HEK293 (cell line): Measurements from ENCODE around the gene PROB1.

Source experiments
- CTCF ChIA-PET: fragments of 350-600 bp; formaldehyde crosslinking; extraction: SDS; loops from one replicate; lab custom pipeline; 2021; ENCODE audit warnings: antibody characterized with exemption; lab: Yijun Ruan, JAX
- POLR2A ChIA-PET: fragments of 300-600 bp; formaldehyde crosslinking; extraction: SDS; loops from one replicate; lab custom pipeline; 2020; ENCODE audit warnings: antibody characterized with exemption, inconsistent platforms; lab: Yijun Ruan, JAX
- H3K27ac ChIP-seq: fragments of 200-500 bp; sonication (Bioruptor generic); 2 replicates; pipeline ENCODE4 v1.5.1; 2014; ENCODE audit warnings: low read depth, low read length, control low read depth, inconsistent platforms; ENCODE audit errors: extremely low read depth
- H3K36me3 ChIP-seq, 2 experiments: fragments of 200-500 bp in 1 of 2; sonication (Bioruptor generic) in 1 of 2; 1 replicate in 1 of 2; 2 replicates in 1 of 2; pipeline ENCODE4 v1.5.1; 2014 to 2017; ENCODE audit warnings: inconsistent platforms in 2 of 2, low read length in 2 of 2; ENCODE audit not compliant: control insufficient read depth in 2 of 2, insufficient read depth in 1 of 2
- H3K4me1 ChIP-seq: fragments of 200-500 bp; sonication (Bioruptor generic); 2 replicates; pipeline ENCODE4 v1.5.1; 2014; ENCODE audit warnings: mild to moderate bottlenecking, low read length, inconsistent platforms; ENCODE audit not compliant: control insufficient read depth, insufficient read depth
- H3K4me3 ChIP-seq: 2 replicates; pipeline ENCODE4 v1.5.1; 2011; ENCODE audit warnings: low read depth, mild to moderate bottlenecking, control low read depth, low read length, moderate library complexity
- H3K9me3 ChIP-seq: fragments of 200-500 bp; sonication (Bioruptor generic); 2 replicates; pipeline ENCODE4 v1.5.1; 2014; ENCODE audit warnings: low read depth, low read length, inconsistent platforms; ENCODE audit not compliant: control insufficient read depth, insufficient read depth
- GFI1B ChIP-seq: fragments of 450-650 bp; formaldehyde crosslinking; IDR thresholded peaks from 2 replicates; pipeline ENCODE4 v1.5.1; 2016; ENCODE audit warnings: missing biosample characterization, missing genetic modification characterization
- HOXA7 ChIP-seq: sonication (generic); formaldehyde crosslinking; IDR thresholded peaks from 2 replicates; pipeline ENCODE4 v1.8.1; 2022; ENCODE audit warnings: missing genetic modification reagents, borderline replicate concordance
- MZF1 ChIP-seq: fragments of 450-650 bp; formaldehyde crosslinking; IDR thresholded peaks from 2 replicates; pipeline ENCODE4 v1.5.1; 2017; ENCODE audit warnings: missing biosample characterization, missing genetic modification characterization, borderline replicate concordance
- SETDB1 ChIP-seq: IDR thresholded peaks from one replicate; pipeline ENCODE4 v1.6.1; 2017; ENCODE audit warnings: mild to moderate bottlenecking, low read length, moderate library complexity, mixed read lengths; ENCODE audit not compliant: insufficient read length
- TRIM28 ChIP-seq: IDR thresholded peaks from 2 replicates; pipeline ENCODE4 v1.6.1; 2011; ENCODE audit warnings: low read length, control low read depth, borderline replicate concordance
- ZBTB7A ChIP-seq: fragments of 450-650 bp; formaldehyde crosslinking; IDR thresholded peaks from 2 replicates; pipeline ENCODE4 v1.5.1; 2016; ENCODE audit warnings: low read depth, missing biosample characterization, missing genetic modification characterization
- ZNF112 ChIP-seq: fragments of 450-650 bp; formaldehyde crosslinking; IDR thresholded peaks from 2 replicates; pipeline ENCODE4 v1.5.0; 2017; ENCODE audit warnings: missing biosample characterization, missing genetic modification characterization
- ZNF18 ChIP-seq: fragments of 450-650 bp; formaldehyde crosslinking; IDR thresholded peaks from 2 replicates; pipeline ENCODE4 v1.5.1; 2016; ENCODE audit warnings: missing biosample characterization, missing genetic modification characterization
- ZNF2 ChIP-seq: fragments of 450-650 bp; formaldehyde crosslinking; IDR thresholded peaks from 2 replicates; pipeline ENCODE4 v1.5.1; 2016; ENCODE audit warnings: missing biosample characterization, missing genetic modification characterization
- ZNF311 ChIP-seq: fragments of 450-650 bp; formaldehyde crosslinking; IDR thresholded peaks from 2 replicates; pipeline ENCODE4 v1.5.1; 2017; ENCODE audit warnings: missing biosample characterization, missing genetic modification characterization, borderline replicate concordance
- ZNF324 ChIP-seq: fragments of 450-650 bp; formaldehyde crosslinking; IDR thresholded peaks from 2 replicates; pipeline ENCODE4 v1.5.1; 2016; ENCODE audit warnings: missing biosample characterization, missing genetic modification characterization
- ZNF335 ChIP-seq: fragments of 450-650 bp; formaldehyde crosslinking; conservative IDR thresholded peaks from 2 replicates; pipeline ENCODE4 v1.5.1; 2016; ENCODE audit warnings: missing biosample characterization, missing genetic modification characterization
- ZNF350 ChIP-seq: fragments of 450-650 bp; formaldehyde crosslinking; IDR thresholded peaks from 2 replicates; pipeline ENCODE4 v1.5.0; 2017; ENCODE audit warnings: missing biosample characterization, mild to moderate bottlenecking, missing genetic modification characterization
- ZNF391 ChIP-seq: fragments of 450-650 bp; formaldehyde crosslinking; IDR thresholded peaks from 2 replicates; pipeline ENCODE4 v1.5.1; 2016; ENCODE audit warnings: low read depth, missing biosample characterization, missing genetic modification characterization, borderline replicate concordance
- ZNF549 ChIP-seq: fragments of 450-650 bp; IDR thresholded peaks from 2 replicates; pipeline ENCODE4 v1.5.1; 2018; ENCODE audit warnings: missing biosample characterization, missing genetic modification characterization, mild to moderate bottlenecking, inconsistent platforms, moderate library complexity
- ZNF629 ChIP-seq: fragments of 450-650 bp; formaldehyde crosslinking; IDR thresholded peaks from 2 replicates; pipeline ENCODE4 v1.5.1; 2017; ENCODE audit warnings: missing biosample characterization, missing genetic modification characterization
- ZNF658 ChIP-seq: fragments of 450-650 bp; formaldehyde crosslinking; IDR thresholded peaks from 2 replicates; pipeline ENCODE4; 2016; ENCODE audit warnings: missing biosample characterization, missing genetic modification characterization
- ZNF837 ChIP-seq: fragments of 450-650 bp; formaldehyde crosslinking; IDR thresholded peaks from 2 replicates; pipeline ENCODE4 v1.5.1; 2016; ENCODE audit warnings: missing biosample characterization, missing genetic modification characterization
- ZSCAN18 ChIP-seq: fragments of 450-650 bp; formaldehyde crosslinking; IDR thresholded peaks from 2 replicates; pipeline ENCODE4 v1.5.1; 2016; ENCODE audit warnings: missing biosample characterization, missing genetic modification characterization
- TF ChIP-seq, protein P1 (sequence below): fragments of 450-650 bp; formaldehyde crosslinking; IDR thresholded peaks from 2 replicates; pipeline ENCODE4 v1.5.1; 2016; ENCODE audit warnings: missing biosample characterization, missing genetic modification characterization
- TF ChIP-seq, protein P2 (sequence below): fragments of 450-650 bp; IDR thresholded peaks from 2 replicates; pipeline ENCODE4 v1.5.1; 2018; ENCODE audit warnings: missing biosample characterization, mild to moderate bottlenecking, missing genetic modification characterization
- TF ChIP-seq, protein P3 (sequence below): fragments of 450-650 bp; formaldehyde crosslinking; IDR thresholded peaks from 2 replicates; pipeline ENCODE4 v1.5.1; 2016; ENCODE audit warnings: missing biosample characterization, missing genetic modification characterization, borderline replicate concordance

The PROB1 gene

GRCh38 chr5:139415221-139415861 lies 20.4 kb upstream of the PROB1 start:
- ChIA-PET POLR2A (no interaction called here), CTCF (interaction anchor here (0.6 to 2.6 kb wide), 3 partner anchors 13 to 365 kb away, joined by 3 to 9 read pairs (median 5); no protein-coding TSS in a partner anchor)
- Histone ChIP-seq H3K4me1 (peaks cover 3% of the 10 kb centered on the region; the same call in 1 of the 2 replicates), H3K36me3 (peaks cover 13 to 69% of the 10 kb centered on the region in 2 experiments), H3K9me3 (no peaks in the 10 kb centered on the region), H3K27ac (no peak overlapping the region), H3K4me3 (no peak overlapping the region)
- TF ChIP-seq ZNF549 (no peak), ZNF658 (tag by site-specific recombination) (no peak), ZNF391 (tag by site-specific recombination) (no peak), ZNF311 (tag by site-specific recombination) (no peak), ZNF2 (tag by site-specific recombination) (no peak), ZNF350 (tag by site-specific recombination) (no peak), ZSCAN18 (no peak), ZBTB7A (no peak), TRIM28 (no peak), ZNF18 (tag by site-specific recombination) (no peak), ZNF324 (tag by site-specific recombination) (no peak)
- TF ChIP-seq, protein P1, sequence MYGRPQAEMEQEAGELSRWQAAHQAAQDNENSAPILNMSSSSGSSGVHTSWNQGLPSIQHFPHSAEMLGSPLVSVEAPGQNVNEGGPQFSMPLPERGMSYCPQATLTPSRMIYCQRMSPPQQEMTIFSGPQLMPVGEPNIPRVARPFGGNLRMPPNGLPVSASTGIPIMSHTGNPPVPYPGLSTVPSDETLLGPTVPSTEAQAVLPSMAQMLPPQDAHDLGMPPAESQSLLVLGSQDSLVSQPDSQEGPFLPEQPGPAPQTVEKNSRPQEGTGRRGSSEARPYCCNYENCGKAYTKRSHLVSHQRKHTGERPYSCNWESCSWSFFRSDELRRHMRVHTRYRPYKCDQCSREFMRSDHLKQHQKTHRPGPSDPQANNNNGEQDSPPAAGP, result no peak
- TF ChIP-seq, protein P2, sequence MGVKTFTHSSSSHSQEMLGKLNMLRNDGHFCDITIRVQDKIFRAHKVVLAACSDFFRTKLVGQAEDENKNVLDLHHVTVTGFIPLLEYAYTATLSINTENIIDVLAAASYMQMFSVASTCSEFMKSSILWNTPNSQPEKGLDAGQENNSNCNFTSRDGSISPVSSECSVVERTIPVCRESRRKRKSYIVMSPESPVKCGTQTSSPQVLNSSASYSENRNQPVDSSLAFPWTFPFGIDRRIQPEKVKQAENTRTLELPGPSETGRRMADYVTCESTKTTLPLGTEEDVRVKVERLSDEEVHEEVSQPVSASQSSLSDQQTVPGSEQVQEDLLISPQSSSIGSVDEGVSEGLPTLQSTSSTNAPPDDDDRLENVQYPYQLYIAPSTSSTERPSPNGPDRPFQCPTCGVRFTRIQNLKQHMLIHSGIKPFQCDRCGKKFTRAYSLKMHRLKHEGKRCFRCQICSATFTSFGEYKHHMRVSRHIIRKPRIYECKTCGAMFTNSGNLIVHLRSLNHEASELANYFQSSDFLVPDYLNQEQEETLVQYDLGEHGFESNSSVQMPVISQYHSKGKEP, result no peak

- CTCF ChIA-PET, result interaction anchor here (0.6 to 2.6 kb wide), 7 partner anchors 8 to 459 kb away, joined by 3 to 9 read pairs (median 4); partner anchors contain the start of gene SPATA24
- TF ChIP-seq ZNF112 (tag by site-specific recombination), result no peak
- POLR2A ChIA-PET, result no interaction called here
These were observed 19.8 kb upstream of the PROB1 start for GRCh38 chr5:139414581-139415130.

GRCh38 chr5:139413963-139414362 lies 19.1 kb upstream of the PROB1 start:
- H3K4me1 ChIP-seq, result peaks cover 3% of the 10 kb centered on the region; the same call in 1 of the 2 replicates
- H3K27ac ChIP-seq, result no peak overlapping the region
- peaks cover 10 to 55% of the 10 kb centered on the region in 2 experiments for H3K36me3 ChIP-seq
- ChIA-PET POLR2A (no interaction called here), CTCF (interaction anchor here (1.0 to 2.6 kb wide), 4 partner anchors 8 to 150 kb away, joined by 3 to 11 read pairs (median 6); no protein-coding TSS in a partner anchor)
- no peaks in the 10 kb centered on the region for H3K9me3 ChIP-seq
- no peak overlapping the region for H3K4me3 ChIP-seq
- TF ChIP-seq GFI1B, result no peak
- TF ChIP-seq MZF1 (tag by site-specific recombination), result no peak
- no peak for TF ChIP-seq ZNF391 (tag by site-specific recombination)
- no peak for TF ChIP-seq ZNF335
- no peak for TF ChIP-seq SETDB1
- TF ChIP-seq, protein P3, sequence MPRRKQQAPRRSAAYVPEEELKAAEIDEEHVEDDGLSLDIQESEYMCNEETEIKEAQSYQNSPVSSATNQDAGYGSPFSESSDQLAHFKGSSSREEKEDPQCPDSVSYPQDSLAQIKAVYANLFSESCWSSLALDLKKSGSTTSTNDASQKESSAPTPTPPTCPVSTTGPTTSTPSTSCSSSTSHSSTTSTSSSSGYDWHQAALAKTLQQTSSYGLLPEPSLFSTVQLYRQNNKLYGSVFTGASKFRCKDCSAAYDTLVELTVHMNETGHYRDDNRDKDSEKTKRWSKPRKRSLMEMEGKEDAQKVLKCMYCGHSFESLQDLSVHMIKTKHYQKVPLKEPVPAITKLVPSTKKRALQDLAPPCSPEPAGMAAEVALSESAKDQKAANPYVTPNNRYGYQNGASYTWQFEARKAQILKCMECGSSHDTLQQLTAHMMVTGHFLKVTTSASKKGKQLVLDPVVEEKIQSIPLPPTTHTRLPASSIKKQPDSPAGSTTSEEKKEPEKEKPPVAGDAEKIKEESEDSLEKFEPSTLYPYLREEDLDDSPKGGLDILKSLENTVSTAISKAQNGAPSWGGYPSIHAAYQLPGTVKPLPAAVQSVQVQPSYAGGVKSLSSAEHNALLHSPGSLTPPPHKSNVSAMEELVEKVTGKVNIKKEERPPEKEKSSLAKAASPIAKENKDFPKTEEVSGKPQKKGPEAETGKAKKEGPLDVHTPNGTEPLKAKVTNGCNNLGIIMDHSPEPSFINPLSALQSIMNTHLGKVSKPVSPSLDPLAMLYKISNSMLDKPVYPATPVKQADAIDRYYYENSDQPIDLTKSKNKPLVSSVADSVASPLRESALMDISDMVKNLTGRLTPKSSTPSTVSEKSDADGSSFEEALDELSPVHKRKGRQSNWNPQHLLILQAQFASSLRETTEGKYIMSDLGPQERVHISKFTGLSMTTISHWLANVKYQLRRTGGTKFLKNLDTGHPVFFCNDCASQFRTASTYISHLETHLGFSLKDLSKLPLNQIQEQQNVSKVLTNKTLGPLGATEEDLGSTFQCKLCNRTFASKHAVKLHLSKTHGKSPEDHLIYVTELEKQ, result no peak
- TF ChIP-seq HOXA7 (CRISPR knock-in tag), result no peak
- no peak for TF ChIP-seq ZNF837
- no peak for TF ChIP-seq ZNF629

More at GRCh38 chr5:139414581-139415130, 19.8 kb upstream of the PROB1 start:
- no peak overlapping the region for H3K27ac ChIP-seq
- H3K4me3 ChIP-seq, result no peak overlapping the region
- H3K4me1 ChIP-seq, result peaks cover 3% of the 10 kb centered on the region; the same call in 1 of the 2 replicates
- peaks cover 10 to 62% of the 10 kb centered on the region in 2 experiments for H3K36me3 ChIP-seq
- no peaks in the 10 kb centered on the region for H3K9me3 ChIP-seq
